Measurements from ENCODE around the gene CD63. TPM values are rescaled to one million over a fixed set of nuclear protein-coding genes. Genes with fewer than 3 reads are reported as not detected.
A peak's percentile ranks its signal among the peaks of the same experiment; 100 is the strongest.

Gene CD63
- total and polyA plus RNA-seq, 2 of the 13 experiments (the other 11 are each of a cell fraction or from before 2014, with no cell fraction given) = 234 to 277 TPM

GRCh38 chr12:55681142-55682077, 47.4 kb downstream of the CD63 start (continued):
- TF ChIP-seq MLXIP (CRISPR knock-in tag; IDR thresholded peaks at IDR 0.05; ENCODE audit: borderline replicate concordance) (no peak), THAP11 (CRISPR knock-in tag; IDR thresholded peaks at IDR 0.05) (peak; percentile 67), ZFX (CRISPR knock-in tag; IDR thresholded peaks at IDR 0.05; ENCODE audit: low read depth) (no peak; the same call in 1 of the 2 replicates), RFX3 (CRISPR knock-in tag; IDR thresholded peaks at IDR 0.05) (no peak), ZNF674 (CRISPR knock-in tag; IDR thresholded peaks at IDR 0.05; ENCODE audit: low read depth) (no peak), ZNF230 (CRISPR knock-in tag; IDR thresholded peaks at IDR 0.05) (no peak), ZIK1 (CRISPR knock-in tag; IDR thresholded peaks at IDR 0.05; ENCODE audit: borderline replicate concordance, low read depth) (no peak), NFYB (CRISPR knock-in tag; IDR thresholded peaks at IDR 0.05) (peak; percentile 12; the same call in 1 of the 2 replicates), ZNF20 (CRISPR knock-in tag; IDR thresholded peaks at IDR 0.05) (no peak), ZNF709 (CRISPR knock-in tag; IDR thresholded peaks at IDR 0.05) (no peak), GABPA (IDR thresholded peaks at IDR 0.05; ENCODE audit: low read depth, low read length) (no peak), GABPA (CRISPR knock-in tag; IDR thresholded peaks at IDR 0.05; ENCODE audit: low read depth) (peak; percentile 39; the same call in 1 of the 2 replicates), NFE2L2 (IDR thresholded peaks at IDR 0.05; ENCODE audit: low read length) (no peak), REPIN1 (CRISPR knock-in tag; IDR thresholded peaks at IDR 0.05; ENCODE audit: borderline replicate concordance, low read depth) (peak; percentile 40; the same call in 1 of the 2 replicates), KLF16 (CRISPR knock-in tag; IDR thresholded peaks at IDR 0.05) (peak in 1 of 2 experiments; percentile 55; a peak in 1 of 4 replicates), MED8 (CRISPR knock-in tag; IDR thresholded peaks at IDR 0.05; ENCODE audit: insufficient replicate concordance) (no peak), ZNF615 (CRISPR knock-in tag; IDR thresholded peaks at IDR 0.05; ENCODE audit: borderline replicate concordance) (no peak), ZNF589 (CRISPR knock-in tag; conservative IDR thresholded peaks at IDR 0.05) (no peak), NAIF1 (CRISPR knock-in tag; IDR thresholded peaks at IDR 0.05; ENCODE audit: borderline replicate concordance) (no peak), MAFF (IDR thresholded peaks at IDR 0.05; ENCODE audit: low read depth, low read length) (0 out of 2 replicates have a peak, but pooled peaks have one; percentile 2), HNRNPL (IDR thresholded peaks at IDR 0.05; ENCODE audit: low read depth, low read length) (peak; percentile 93), SNRNP70 (IDR thresholded peaks at IDR 0.05; ENCODE audit: low read depth, low read length) (no peak), HOXA7 (CRISPR knock-in tag; IDR thresholded peaks at IDR 0.05) (no peak), ZNF724P (CRISPR knock-in tag; IDR thresholded peaks at IDR 0.05; ENCODE audit: borderline replicate concordance) (no peak), PPARG (CRISPR knock-in tag; conservative IDR thresholded peaks at IDR 0.05) (no peak; the same call in 1 of the 2 replicates), NFIB (CRISPR knock-in tag; IDR thresholded peaks at IDR 0.05; ENCODE audit: borderline replicate concordance) (no peak)
- TF ChIP-seq, protein P1, sequence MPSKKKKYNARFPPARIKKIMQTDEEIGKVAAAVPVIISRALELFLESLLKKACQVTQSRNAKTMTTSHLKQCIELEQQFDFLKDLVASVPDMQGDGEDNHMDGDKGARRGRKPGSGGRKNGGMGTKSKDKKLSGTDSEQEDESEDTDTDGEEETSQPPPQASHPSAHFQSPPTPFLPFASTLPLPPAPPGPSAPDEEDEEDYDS (CRISPR knock-in tag; IDR thresholded peaks at IDR 0.05) = peak; percentile 78
- TF ChIP-seq, protein P2, sequence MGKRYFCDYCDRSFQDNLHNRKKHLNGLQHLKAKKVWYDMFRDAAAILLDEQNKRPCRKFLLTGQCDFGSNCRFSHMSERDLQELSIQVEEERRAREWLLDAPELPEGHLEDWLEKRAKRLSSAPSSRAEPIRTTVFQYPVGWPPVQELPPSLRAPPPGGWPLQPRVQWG (CRISPR knock-in tag; IDR thresholded peaks at IDR 0.05; ENCODE audit: borderline replicate concordance, low read depth) = no peak

Data from HepG2 (cell line).